Limb (tissue), 2 donors: Measurements from ENCODE around the gene RARS1.

Experiments
- DNase-seq, 2 donors: peaks; one replicate each; pipeline ENCODE4 v3.0.0-alpha.2; 2016; ENCODE audit errors: extremely low spot score in 2 of 2

Gene RARS1

DNA sequence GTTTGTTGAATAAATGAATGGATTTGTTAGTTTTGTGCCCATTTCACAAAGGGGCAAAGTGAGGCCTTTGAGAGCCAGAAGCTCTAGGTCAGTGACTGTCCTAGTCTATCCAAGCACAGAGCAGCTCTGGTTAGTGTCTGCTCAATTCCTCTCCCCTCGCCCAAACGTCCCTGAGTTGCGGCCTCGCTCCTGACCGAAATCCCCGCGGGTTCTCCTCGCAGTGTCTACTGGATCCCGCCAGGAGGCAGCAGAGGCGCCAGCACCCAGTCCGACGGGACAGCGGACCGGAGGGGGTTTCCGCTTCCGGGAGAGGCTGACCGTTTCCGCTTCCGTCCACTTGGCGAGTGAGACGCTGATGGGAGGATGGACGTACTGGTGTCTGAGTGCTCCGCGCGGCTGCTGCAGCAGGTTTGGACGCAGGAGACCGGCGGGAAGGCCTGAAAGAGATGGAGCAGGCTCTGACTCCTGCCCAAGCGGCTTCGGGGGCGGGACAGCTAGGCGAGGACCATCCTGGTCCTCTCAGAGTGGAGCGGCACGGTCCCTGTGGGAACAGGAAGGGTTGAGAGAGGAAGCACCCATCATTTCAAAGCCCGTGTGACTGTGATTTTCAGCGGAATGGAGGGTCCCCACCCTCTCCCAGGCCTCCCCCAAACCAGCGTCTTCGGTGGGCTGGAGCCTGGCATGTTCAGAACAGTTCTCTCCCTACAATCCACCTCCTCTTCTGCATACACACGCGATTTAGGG is at the start of gene RARS1:
Gene RARS1 (plus strand): TSS at position 336 of the 744 bp plus-strand sequence. CDS start 28 bp downstream, at position 364.
- DNase-seq: peak; percentile 94 to 96

- no peak for DNase-seq
Observed at GRCh38 chr5:168438349-168438748, 47.9 kb upstream of the RARS1 start.

DNA sequence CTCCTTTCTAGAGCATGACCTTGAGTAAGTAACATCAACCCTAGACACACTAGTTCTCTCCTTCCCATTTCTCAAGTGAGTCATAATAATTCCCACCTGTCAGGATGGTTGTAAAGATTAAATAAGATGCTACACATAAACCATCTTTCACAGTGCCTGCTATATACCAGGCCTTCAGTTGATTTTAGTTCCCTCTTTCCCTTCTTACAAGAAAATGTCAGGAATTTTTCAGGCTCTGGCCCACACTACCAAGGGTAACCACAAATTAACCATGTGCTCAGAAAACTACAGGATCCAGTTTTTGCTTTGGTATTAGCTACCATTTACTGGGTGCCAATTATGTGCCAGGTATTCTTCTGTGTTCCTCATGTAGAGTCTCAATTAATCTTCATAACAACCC is 42.7 kb upstream of the RARS1 start:
- no peak for DNase-seq

GRCh38 chr5:168443950-168444700 is 42.1 kb upstream of the RARS1 start:
- DNase-seq: no peak

- no peak for DNase-seq
Observed at GRCh38 chr5:168446983-168447619, 39.2 kb upstream of the RARS1 start.

- peak in 1 of 2 donors; percentile 45 for DNase-seq
Observed at GRCh38 chr5:168447808-168448207, 38.5 kb upstream of the RARS1 start.

DNA sequence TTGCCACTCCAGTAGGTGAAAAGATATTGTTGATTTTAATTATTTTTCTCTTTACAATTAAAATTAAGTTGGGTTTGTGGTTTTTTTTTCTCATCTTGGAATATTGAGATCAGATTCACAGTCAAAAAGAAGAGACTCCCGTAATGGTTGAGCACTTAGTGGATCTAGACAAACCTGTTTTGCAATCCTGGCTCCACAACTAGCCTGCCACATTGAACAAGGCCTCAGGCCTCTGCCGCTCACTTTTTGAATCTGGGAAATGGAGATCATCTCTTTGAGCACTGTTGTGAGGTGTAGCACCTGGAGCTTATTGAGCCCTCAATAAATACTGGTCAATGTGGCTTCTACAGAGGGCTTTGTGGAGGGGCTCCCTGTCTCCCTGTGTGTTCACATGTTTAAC is 37.1 kb upstream of the RARS1 start:
- no peak for DNase-seq

DNA sequence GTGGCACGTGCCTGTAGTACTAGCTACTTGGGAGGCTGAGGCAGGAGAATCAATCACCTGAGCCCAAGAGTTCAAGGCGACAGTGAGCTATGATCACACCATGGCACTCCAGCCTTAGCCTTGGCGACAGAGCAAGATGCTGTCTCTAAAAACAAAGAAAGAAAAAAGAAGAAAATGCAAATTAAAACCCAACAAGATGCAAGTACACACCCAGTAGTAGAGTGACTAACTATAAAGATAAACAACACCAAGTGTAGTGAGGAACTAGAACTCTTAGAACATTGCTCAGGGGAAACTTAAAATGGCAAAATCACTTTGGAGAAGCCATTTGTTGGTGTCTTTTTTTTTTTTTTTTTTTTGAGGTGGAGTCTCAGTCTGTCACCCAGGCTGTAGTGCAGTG is 34.7 kb upstream of the RARS1 start:
- DNase-seq: no peak

- no peak for DNase-seq
Observed at GRCh38 chr5:168455201-168455600, 31.1 kb upstream of the RARS1 start.

DNA sequence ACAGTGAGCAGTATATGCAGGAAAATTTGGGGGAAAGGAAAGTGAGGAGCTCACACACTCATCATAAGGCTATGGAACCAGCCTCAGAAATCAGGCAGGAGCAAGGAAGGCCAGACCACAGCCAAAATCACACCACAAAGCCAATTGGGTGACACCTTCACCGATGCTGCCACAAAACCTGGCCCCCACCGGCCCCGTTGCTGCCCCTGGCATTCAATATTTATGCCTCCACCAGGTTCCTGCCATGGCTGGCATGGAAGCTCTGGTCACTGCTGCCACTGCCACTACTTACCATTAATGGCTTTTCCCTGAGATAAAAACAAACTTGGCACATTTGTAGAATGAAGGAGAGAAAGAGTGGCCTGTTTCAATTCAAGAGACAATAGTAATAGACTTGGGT is 28.7 kb upstream of the RARS1 start:
- no peak for DNase-seq

DNA sequence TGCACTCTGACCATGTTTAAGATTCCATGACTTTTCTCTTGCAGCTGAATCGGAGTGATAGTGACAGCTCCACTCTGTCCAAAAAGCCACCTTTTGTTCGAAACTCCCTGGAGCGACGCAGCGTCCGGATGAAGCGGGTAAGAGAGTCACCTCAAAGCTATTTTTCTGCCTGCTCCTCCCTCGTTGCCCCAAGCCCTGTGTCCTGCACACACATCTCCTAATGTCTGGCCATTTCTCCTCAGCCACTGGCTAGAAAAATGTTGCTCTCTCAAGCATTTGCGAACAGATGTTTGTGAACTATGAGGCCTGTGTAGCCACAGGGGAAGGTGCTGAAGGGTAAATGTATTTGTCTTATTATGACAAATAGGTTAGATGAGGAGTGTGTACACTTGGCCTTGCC is 25.7 kb upstream of the RARS1 start:
- DNase-seq: no peak

- no peak for DNase-seq
Observed at GRCh38 chr5:168463081-168463480, 23.2 kb upstream of the RARS1 start.

DNA sequence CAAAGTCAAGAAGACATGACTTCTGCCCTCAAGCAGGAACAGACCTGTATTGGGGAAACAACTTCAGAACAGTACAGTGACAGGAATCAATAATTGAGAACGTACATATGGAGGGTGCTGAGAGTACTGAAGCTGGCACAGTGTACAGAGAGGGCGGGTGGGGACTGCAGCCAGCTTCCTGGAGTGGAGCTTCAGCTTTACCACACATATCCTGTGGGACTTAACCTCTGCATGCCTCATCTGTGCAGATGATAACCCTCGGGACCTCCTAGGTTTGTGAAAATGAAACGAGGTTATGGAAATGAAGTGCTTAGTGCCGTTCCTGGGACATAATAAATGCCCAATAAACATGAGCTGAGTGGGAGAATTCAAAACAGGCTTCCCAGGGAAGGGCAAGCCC is 22.1 kb upstream of the RARS1 start:
- no peak for DNase-seq

GRCh38 chr5:168464641-168465040 is 21.6 kb upstream of the RARS1 start:
- no peak for DNase-seq

GRCh38 chr5:168467755-168468330 is 18.4 kb upstream of the RARS1 start:
- no peak for DNase-seq

GRCh38 chr5:168468836-168469235 is 17.4 kb upstream of the RARS1 start:
- DNase-seq: no peak

DNA sequence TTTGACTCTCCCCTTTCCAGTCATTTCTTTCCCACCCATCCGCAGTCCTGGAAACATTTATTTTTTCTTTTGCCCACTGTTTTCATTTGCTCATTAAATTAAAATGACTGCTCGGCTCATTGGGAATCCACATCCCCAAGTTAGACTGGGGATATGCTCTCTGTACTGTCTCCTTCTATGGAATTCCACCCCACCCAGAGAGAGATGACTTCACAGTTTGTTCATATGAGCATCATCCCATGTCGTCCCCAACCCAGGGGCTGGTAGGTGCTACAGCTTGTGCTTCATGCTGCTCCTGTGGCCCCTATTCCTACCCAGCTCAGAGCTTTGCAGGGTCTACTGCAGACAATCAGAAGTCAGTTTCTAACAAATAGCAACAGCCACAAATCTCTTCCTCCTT is 16.5 kb upstream of the RARS1 start:
- DNase-seq: no peak

GRCh38 chr5:168471785-168472184 is 14.5 kb upstream of the RARS1 start:
- DNase-seq: no peak

GRCh38 chr5:168472329-168472728 is 13.9 kb upstream of the RARS1 start:
- peak in 1 of 2 donors; percentile 56 for DNase-seq

DNA sequence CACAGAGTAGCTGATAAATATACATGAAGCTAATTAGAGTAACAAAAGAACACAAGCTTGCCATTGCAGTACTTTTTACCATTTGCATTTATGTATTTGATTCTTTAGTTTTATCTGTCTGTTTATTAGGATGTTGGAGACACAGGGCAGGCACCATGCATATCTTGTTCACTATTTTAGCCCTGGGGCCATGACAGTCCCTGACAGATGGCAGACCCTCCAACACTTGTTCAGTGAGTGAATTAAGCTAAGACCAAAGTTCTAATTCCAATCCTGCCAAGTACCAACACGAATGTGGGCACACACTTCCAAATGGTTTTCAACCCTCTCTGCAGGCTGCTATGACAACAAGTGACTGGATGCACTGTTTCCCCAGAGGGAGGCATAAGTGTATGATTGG is 12.0 kb upstream of the RARS1 start:
- DNase-seq: no peak

- no peak for DNase-seq
Observed at GRCh38 chr5:168477060-168477459, 9.2 kb upstream of the RARS1 start.

GRCh38 chr5:168479166-168479565 is 7.1 kb upstream of the RARS1 start:
- no peak for DNase-seq
